ES-I3 (cell line): Measurements from ENCODE around the gene GALNT17.

Experiments
- H3K36me3 ChIP-seq: 2 replicates; pipeline ENCODE4 v1.6.1; 2013; ENCODE audit warnings: mild to moderate bottlenecking, low read length, control low read depth, moderate library complexity; ENCODE audit not compliant: insufficient read depth
- H3K4me1 ChIP-seq: 2 replicates; pipeline ENCODE4 v1.6.1; 2013; ENCODE audit warnings: mild to moderate bottlenecking, control low read depth, low read length; ENCODE audit not compliant: insufficient read depth
- H3K9ac ChIP-seq: 2 replicates; pipeline ENCODE4 v1.6.1; 2013; ENCODE audit warnings: low read depth, mild to moderate bottlenecking, low read length, moderate library complexity
- H3K9me3 ChIP-seq: 2 replicates; pipeline ENCODE4 v1.6.1; 2013; ENCODE audit warnings: mild to moderate bottlenecking, low read length, moderate library complexity; ENCODE audit not compliant: control insufficient read depth, insufficient read depth

Gene GALNT17

GRCh38 chr7:71506822-71507221 lies 374.9 kb downstream of the GALNT17 start:
- Histone ChIP-seq H3K9me3 (no peaks in the 10 kb centered on the region), H3K36me3 (no peaks in the 10 kb centered on the region), H3K9ac (no peak overlapping the region), H3K4me1 (peaks cover 10% of the 10 kb centered on the region)

- no peaks in the 10 kb centered on the region for H3K36me3 ChIP-seq
- no peaks in the 10 kb centered on the region for H3K9me3 ChIP-seq
- H3K9ac ChIP-seq = no peak overlapping the region
- peaks cover 10% of the 10 kb centered on the region for H3K4me1 ChIP-seq
Observed at GRCh38 chr7:71507680-71508602, 376.0 kb downstream of the GALNT17 start.

GRCh38 chr7:71509381-71509780 lies 377.4 kb downstream of the GALNT17 start:
- Histone ChIP-seq H3K4me1 (peaks cover 10% of the 10 kb centered on the region), H3K36me3 (no peaks in the 10 kb centered on the region), H3K9me3 (peaks cover 8% of the 10 kb centered on the region; the same call in 1 of the 2 replicates), H3K9ac (no peak overlapping the region)

- Histone ChIP-seq H3K9me3 (peaks cover 20% of the 10 kb centered on the region; the same call in 1 of the 2 replicates), H3K9ac (no peak overlapping the region), H3K36me3 (no peaks in the 10 kb centered on the region), H3K4me1 (peaks cover 10% of the 10 kb centered on the region)
Observed at GRCh38 chr7:71511361-71511807, 379.4 kb downstream of the GALNT17 start.

- H3K36me3 ChIP-seq = no peaks in the 10 kb centered on the region
- H3K9me3 ChIP-seq = peaks cover 30% of the 10 kb centered on the region
- H3K4me1 ChIP-seq = no peaks in the 10 kb centered on the region
- no peak overlapping the region for H3K9ac ChIP-seq
Observed at GRCh38 chr7:71517940-71518699, 386.2 kb downstream of the GALNT17 start.

GRCh38 chr7:71518880-71519279 lies 386.9 kb downstream of the GALNT17 start:
- Histone ChIP-seq H3K9me3 (peaks cover 25% of the 10 kb centered on the region), H3K36me3 (no peaks in the 10 kb centered on the region), H3K9ac (no peak overlapping the region), H3K4me1 (no peaks in the 10 kb centered on the region)

GRCh38 chr7:71521506-71521905 lies 389.6 kb downstream of the GALNT17 start:
- Histone ChIP-seq H3K9ac (no peak overlapping the region), H3K4me1 (no peaks in the 10 kb centered on the region), H3K9me3 (peaks cover 11% of the 10 kb centered on the region), H3K36me3 (no peaks in the 10 kb centered on the region; the same call in 1 of the 2 replicates)

- no peaks in the 10 kb centered on the region for H3K4me1 ChIP-seq
- no peak overlapping the region for H3K9ac ChIP-seq
- H3K36me3 ChIP-seq = no peaks in the 10 kb centered on the region; the same call in 1 of the 2 replicates
- peaks cover 5% of the 10 kb centered on the region; the same call in 1 of the 2 replicates for H3K9me3 ChIP-seq
Observed at GRCh38 chr7:71526106-71526505, 394.2 kb downstream of the GALNT17 start.

GRCh38 chr7:71527213-71527612 lies 395.3 kb downstream of the GALNT17 start:
- Histone ChIP-seq H3K9me3 (peaks cover 5% of the 10 kb centered on the region; the same call in 1 of the 2 replicates), H3K9ac (no peak overlapping the region), H3K4me1 (no peaks in the 10 kb centered on the region), H3K36me3 (no peaks in the 10 kb centered on the region; the same call in 1 of the 2 replicates)

- Histone ChIP-seq H3K36me3 (no peaks in the 10 kb centered on the region), H3K4me1 (no peaks in the 10 kb centered on the region), H3K9ac (no peak overlapping the region), H3K9me3 (no peaks in the 10 kb centered on the region)
Observed at GRCh38 chr7:71535616-71536015, 403.7 kb downstream of the GALNT17 start.

- H3K9ac ChIP-seq = no peak overlapping the region
- no peaks in the 10 kb centered on the region for H3K4me1 ChIP-seq
- no peaks in the 10 kb centered on the region for H3K9me3 ChIP-seq
- H3K36me3 ChIP-seq = no peaks in the 10 kb centered on the region
Observed at GRCh38 chr7:71538210-71538609, 406.3 kb downstream of the GALNT17 start.

GRCh38 chr7:71539615-71540014 lies 407.7 kb downstream of the GALNT17 start:
- Histone ChIP-seq H3K9me3 (no peaks in the 10 kb centered on the region), H3K9ac (no peak overlapping the region), H3K36me3 (no peaks in the 10 kb centered on the region), H3K4me1 (no peaks in the 10 kb centered on the region)

GRCh38 chr7:71541707-71542353 lies 409.9 kb downstream of the GALNT17 start:
- Histone ChIP-seq H3K9ac (no peak overlapping the region), H3K4me1 (no peaks in the 10 kb centered on the region), H3K9me3 (no peaks in the 10 kb centered on the region), H3K36me3 (no peaks in the 10 kb centered on the region)

- Histone ChIP-seq H3K9me3 (no peaks in the 10 kb centered on the region), H3K9ac (no peak overlapping the region), H3K4me1 (no peaks in the 10 kb centered on the region), H3K36me3 (no peaks in the 10 kb centered on the region)
Observed at GRCh38 chr7:71543396-71543795, 411.5 kb downstream of the GALNT17 start.
